ENCODE data around the gene GCLC. TPM values are rescaled to one million over a fixed set of nuclear protein-coding genes. Genes with fewer than 3 reads are reported as not detected.

The GCLC gene
- total and polyA plus RNA-seq, 10 of the 15 experiments (the other 5 are each of a cell fraction or from before 2014, with no cell fraction given), result 6.5 to 23.6 (median 12.5) TPM

- TF ChIP-seq E2F8 (IDR thresholded peaks at IDR 0.05; ENCODE audit: low read depth, partially characterized antibody) (no peak), MEF2B (IDR thresholded peaks at IDR 0.05; ENCODE audit: partially characterized antibody, poor library complexity, severe bottlenecking) (no peak), PAX5 (IDR thresholded peaks at IDR 0.05; ENCODE audit: borderline replicate concordance, low read depth, low read length) (no peak), MYC (IDR thresholded peaks at IDR 0.05; ENCODE audit: insufficient read depth, insufficient read length, insufficient replicate concordance, low read length, severe bottlenecking) (no peak), NFIC (IDR thresholded peaks at IDR 0.05; ENCODE audit: low read depth, low read length) (no peak), BCLAF1 (IDR thresholded peaks at IDR 0.05) (no peak), ZBTB4 (CRISPR knock-in tag; IDR thresholded peaks at IDR 0.05) (no peak)
Measured at GRCh38 chr6:53588816-53589509, 44.1 kb upstream of the GCLC start (continued).

Data from GM12878 (cell line).